GM19455 (cell line): Measurements from ENCODE around the gene ACAD10.

Experiments
- ATAC-seq: cut with Tn5 transposase; IDR thresholded peaks from one replicate; pipeline ENCODE4 v1.9.1; 2021; ENCODE audit not compliant: unreplicated experiment

ACAD10 gene

DNA sequence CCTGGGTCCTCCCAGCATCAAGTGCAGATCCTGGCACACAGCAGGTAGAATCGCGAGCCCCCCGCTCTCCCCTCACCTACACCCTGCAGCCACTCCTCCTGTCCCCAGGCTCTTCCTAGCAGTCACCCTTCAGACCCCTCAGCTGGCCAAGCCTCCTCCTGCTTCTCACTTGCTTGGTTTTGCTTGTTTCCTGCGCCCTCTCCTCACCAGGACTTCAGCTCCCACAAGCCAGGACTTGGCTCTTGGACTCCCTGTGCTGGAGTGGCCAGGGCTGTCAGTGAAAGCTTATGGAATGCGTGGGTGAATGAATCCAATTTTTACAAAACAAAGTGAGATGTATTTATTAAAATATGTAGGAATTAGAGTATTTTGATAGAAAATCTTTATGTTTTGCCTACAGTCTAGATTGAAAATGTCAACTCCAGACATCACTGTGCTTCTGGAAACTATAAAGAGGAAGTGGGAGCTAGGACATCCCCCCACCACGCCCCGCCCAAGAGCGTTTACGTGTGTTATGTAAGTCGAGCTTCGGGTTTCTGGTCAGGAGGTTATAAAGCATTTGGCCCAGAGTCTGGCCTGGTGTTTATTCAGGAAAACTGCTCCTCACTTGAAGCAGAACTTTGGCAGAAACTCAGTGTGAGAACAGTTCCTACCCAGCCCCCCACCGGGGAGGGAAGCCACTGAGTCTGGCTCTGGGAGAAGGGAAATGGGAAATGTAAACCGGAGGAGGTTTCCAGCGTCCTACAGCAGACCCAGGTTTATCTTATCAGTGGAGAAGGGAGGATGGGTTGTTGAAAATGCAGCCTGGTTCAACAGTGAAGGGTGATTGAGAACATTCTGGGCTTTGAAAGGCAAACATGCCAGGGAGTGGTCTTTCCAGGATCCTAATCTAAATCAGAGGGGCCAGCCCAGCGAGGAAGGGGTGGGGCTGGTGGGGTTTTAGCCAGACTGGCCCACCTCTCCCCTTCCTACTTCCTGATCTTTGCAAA is 89.6 kb downstream of the ACAD10 start:
- peak; percentile 71 for ATAC-seq

DNA sequence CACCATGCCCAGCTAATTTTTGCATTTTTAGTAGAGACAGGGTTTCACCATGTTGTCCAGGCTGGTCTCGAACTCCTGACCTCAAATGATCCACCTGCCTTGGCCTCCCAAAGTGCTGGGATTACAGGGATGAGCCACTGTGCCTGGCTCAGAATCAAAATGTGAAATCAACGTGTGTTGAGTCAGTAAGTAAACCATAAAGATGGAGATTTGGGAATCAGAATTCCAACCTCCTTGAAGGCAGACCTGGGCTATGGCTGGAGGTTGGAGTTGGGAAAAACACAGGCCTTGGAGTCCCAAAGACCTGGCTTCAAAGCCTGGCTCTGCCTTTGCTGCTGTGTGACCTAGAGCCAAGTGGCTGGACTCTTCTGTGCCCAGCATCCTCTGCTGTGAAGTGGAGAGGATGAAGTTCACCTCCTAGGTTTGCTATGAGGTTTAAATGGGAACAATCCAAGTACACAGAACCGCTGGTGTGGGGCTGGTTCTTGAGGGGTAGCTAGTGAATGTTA is 91.0 kb downstream of the ACAD10 start:
- ATAC-seq: no peak

DNA sequence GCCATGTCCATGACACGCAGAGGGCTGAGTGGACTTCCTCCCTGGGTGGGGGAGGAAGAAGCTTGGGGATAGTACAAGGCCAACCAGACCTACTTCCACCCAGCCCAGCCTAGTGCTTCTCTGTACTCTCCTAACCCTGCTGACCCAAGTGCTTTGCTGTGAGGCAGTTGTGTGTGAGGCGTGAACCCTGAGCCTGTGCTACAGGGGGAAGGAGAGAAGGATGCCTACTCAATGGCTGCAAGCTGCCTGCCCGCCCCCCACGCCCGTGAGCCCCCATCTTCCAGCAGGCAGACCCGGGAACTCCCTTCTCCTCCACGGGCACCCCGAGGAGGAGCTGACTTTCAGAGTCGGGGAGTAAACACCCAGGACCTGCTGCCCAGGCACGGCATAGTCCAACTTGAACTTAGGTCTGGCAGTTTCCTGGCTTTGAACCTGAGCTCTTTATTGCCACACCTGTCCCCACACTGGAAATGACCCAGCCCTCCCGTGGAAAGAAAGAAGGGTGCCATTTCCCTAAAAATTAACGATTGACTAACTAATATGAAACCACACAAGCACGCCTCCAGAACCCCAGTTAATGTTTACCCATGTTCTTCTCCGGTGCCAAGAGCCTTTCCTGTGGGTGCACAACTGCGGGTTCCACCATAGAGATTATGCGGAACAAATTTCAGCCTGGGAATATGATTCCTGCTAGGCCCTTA is 91.6 kb downstream of the ACAD10 start:
- ATAC-seq: no peak

DNA sequence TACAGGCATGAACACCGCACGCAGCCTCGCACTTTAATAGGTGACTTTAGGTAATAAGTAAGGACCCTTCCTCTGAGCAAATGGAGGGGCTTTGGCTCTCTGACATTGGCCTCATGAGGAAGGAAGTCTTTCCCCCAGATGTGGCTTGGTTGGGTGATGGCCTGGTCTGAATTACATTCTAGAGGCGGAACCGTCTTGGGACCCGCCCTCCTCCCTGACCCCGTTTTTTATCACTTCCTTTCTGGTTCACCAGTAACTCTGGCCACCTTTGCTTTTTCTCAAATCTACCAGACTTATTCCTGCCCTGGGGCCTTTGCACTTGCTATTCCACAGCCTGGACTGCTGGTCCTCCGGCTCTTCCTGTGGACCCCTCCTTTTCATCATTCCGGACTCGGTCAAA is 94.3 kb downstream of the ACAD10 start:
- ATAC-seq: no peak

DNA sequence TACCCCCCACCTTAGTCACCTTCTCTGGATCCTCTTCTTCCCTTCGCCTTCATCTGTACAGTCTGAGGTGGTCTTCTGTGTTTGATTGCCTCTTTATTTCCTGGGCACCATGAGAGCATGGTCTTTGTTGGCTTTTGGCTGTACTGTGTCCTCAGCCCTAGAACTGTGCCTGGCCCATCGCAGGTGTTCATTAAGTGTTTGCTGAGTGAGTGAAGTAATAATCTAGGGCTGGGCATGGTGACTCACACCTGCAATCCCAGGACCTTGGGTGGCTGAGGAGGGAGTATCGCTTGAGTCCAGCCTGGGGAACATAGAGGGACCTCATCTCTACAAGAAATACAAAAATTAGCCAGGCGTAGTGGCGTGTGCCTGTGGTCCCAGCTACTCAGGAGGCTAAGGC is 94.8 kb downstream of the ACAD10 start:
- no peak for ATAC-seq

DNA sequence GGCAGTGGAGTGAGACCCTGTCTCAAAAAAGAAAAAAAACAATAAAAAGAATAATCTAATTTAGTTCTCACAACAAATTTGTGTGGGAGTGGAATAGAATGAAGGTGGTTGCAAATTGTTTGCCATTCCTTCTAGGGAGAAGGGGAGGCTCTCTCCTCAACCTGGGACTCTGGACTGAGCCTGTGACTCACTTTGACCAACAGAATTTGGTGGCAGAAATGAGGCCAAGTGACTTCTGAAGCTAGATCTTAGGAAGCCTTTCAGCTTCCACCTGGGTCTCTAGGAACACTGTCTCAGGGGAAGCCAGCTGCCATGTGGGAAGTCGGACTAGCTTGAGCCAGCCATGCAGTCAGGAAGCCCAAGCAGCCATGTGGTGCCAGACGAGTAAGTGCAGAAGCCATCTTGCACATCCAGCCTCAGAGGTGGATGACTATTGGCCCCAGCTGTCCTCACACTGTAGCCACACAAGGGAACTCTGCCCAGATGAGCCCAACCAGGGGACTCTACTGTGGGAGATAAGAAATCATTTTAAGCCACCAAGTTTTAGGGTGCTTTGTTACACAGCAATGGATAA is 95.3 kb downstream of the ACAD10 start:
- no peak for ATAC-seq

DNA sequence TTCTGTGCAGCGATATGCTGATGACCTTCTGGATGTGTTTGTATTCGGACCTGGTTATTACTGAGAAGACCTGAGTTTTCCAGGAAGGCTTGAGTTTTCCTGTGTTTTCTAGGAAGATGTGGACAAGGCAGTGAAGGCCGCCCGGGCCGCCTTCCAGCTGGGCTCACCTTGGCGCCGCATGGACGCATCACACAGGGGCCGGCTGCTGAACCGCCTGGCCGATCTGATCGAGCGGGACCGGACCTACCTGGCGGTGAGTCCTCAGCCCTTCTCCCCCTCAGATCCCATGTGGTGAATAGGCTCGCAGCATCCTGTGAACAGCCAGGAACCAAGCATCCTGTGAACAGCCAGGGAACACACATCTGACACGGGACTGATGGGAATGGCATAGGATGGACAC is 97.2 kb downstream of the ACAD10 start:
- no peak for ATAC-seq

DNA sequence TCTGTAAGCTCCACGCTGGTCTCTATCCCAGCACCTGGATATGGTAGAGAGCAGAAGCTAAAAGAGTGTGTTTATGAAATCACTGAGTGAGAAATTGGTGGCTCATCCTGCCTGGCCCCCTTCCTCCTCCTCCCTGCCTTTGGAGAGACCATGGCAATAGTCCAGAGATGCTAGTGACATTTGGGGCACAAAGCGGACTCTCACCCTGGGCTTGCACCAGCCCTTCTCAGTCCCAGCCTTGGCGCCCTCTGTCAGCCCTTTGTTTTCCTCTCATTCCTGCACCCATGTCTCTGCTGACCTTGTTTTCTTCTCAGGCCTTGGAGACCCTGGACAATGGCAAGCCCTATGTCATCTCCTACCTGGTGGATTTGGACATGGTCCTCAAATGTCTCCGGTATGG is 99.1 kb downstream of the ACAD10 start:
- ATAC-seq: no peak

DNA sequence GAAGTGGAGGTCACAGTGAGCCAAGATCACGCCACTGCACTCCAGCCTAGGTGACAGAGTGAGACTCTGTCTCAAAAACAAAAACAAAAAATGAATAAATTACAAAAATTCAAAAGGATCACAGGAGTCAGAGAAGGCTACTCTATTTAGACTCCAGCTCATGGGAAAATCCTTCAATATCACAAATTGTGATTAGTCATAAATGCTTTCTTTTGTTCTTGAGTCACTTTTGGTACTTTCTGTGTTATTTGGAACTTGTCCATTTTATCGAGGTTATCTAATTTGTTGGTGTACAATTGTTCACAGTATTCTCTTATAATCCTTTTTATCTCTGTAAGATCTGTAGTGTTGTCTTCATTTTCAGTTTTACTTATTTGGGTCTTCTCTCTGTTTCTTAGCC is 99.8 kb downstream of the ACAD10 start:
- ATAC-seq: no peak

DNA sequence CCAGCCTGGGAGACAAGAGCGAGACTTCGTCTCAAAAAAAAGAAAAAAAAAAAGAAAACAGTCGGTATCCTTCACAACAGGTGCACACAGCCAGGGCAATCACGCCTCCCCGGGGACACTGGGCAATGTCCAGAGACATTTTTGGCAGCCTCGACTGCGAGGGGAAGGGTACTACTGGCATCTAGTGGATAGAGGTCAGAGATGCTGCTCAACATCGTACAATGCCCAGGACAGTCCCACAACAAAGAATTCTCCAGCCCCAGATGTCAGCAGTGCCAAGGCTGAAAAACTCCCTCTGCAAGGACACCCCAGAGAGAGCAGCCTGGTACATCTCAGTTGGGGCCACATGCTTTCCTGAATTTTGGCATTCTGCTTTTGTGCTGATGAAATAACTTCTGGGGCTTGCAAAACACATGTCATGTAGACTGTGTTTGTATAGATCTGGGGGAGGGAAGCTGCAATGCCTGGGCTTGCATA is 102.4 kb downstream of the ACAD10 start:
- no peak for ATAC-seq

DNA sequence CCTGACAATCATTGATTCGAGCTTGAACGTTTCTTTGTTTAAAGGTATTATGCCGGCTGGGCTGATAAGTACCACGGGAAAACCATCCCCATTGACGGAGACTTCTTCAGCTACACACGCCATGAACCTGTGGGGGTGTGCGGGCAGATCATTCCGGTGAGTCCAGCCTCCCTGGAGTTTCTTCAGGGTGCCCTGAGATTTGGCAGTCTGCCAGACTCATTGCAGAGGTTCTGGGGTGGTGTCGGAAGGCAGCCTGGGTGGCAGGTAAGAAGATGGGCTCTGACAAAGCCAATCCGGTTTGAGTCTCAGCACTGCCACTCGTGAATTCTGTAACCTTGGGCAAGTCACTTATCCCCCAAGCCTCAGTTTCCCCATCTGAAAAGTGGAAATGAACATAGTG is 103.9 kb downstream of the ACAD10 start:
- ATAC-seq: no peak

DNA sequence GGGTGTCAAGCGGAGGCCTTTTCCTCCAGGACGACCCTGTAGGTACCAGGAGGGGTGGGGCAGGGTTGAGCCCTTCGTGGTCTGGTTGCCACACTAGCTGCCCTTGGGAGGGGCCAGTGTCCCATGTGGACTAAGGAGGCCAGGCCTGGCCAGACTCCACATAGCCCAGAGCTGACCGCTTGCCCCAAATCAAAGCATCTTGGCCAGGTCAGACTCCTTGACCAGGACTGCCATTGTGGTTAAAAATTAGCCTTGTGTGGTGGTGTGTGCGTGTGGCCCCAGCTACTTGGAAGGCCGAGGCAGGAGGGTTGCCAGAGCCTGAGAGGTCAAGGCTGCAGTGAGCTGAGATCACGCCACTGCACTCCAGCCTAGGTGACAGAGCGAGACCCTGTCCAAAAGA is 105.7 kb downstream of the ACAD10 start:
- no peak for ATAC-seq

DNA sequence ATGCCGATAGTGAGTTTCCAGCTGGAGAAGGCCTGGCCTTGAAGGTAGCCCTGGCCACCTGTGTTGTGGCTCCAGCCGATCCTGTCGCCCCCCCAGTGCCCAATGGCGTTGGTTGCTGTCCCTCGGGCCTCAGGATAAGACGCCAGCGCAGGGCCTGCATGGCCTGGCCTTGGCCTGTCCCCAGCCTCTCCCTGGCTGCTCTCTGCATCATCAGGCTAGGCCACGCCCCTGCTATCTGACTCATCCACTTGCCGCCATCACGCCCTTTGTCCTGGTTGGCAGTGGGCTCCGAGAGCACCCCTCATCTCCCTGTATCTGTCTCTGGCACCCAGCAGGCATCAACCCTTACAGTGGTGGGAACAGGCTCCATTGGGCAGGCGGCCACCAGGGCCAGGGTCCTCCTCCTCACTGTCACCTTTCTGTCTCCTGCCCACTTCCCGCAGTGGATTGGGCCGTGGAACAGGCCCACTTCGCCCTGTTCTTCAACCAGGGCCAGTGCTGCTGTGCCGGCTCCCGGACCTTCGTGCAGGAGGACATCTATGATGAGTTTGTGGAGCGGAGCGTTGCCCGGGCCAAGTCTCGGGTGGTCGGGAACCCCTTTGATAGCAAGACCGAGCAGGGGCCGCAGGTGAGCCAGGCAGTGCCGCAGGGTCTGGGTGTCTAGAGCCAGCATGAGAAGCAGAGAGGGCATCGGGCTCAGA is 106.5 kb downstream of the ACAD10 start:
- ATAC-seq: no peak

DNA sequence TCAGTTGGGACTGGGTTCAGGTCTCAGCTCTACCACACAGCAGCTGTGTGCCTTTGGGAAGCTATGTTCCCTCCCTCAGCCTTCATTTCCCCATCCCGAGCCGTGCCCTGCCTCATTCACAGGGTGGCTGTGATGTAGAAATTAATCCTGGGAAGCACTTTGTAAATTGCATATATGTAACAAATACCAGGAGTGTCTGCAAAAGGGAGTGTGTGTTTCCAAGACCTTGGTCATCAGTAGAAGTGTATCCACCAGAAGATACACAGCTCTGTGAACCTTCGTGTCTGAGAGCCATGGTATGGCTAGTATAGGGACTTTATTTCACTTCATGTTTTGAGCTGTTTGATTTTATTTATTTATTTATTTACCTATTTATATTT is 107.0 kb downstream of the ACAD10 start:
- ATAC-seq: no peak

DNA sequence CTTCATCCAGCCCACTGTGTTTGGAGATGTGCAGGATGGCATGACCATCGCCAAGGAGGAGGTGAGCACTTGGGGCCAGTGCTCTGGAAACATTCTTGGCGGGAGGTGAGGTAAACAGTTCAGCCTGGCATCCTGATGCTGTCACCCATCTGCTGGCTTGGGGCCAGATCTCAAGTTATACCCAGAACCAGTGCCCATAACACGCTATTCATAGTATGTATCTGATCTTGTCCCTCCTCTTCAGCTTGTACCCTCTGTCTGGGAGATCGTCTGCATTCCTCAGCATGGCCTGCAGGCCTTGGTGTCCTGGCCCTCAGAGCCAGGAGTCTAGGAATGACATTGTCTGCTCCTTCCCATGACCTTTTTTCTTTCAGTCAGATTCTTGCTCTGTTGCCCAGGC is 112.3 kb downstream of the ACAD10 start:
- ATAC-seq: no peak

DNA sequence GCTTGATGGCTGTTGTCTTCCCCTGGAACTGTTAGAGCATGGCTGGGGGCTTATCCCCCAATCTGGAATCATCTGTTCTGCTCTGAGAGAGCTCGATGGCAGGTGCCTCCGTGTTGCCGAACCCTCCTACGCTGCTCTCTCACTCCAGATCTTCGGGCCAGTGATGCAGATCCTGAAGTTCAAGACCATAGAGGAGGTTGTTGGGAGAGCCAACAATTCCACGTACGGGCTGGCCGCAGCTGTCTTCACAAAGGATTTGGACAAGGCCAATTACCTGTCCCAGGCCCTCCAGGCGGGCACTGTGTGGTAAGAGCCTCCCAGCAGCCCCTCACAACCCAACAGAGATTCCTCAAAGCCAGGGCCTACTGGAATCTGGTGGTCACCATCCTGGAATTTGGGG is 113.9 kb downstream of the ACAD10 start:
- no peak for ATAC-seq

DNA sequence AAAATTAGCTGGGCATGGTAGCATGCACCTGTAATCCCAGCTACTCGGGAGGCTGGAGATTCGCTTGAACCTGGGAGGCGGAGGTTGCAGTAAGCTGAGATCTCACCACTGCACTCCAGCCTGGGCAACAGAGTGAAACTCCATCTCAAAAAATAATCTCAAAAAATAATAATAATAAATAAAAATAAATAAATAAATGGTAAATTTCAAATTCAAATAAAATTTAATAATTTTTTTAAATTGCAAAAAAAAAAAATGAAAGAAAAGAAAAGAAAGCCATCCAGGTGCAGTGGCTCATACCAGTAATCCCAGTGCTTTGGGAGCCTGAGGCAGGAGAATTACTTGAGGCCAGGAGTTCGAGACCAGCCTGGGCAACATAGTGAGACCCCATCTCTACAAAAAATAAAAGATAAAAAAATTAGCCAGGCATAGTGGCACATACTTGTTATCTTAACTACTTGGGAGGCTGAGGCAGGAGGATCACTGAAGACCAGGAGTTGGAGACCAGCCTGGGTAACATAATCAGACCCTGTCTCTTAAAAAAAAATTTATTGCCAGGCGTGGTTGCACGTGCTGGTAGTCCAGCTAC is 117.3 kb downstream of the ACAD10 start:
- no peak for ATAC-seq

DNA sequence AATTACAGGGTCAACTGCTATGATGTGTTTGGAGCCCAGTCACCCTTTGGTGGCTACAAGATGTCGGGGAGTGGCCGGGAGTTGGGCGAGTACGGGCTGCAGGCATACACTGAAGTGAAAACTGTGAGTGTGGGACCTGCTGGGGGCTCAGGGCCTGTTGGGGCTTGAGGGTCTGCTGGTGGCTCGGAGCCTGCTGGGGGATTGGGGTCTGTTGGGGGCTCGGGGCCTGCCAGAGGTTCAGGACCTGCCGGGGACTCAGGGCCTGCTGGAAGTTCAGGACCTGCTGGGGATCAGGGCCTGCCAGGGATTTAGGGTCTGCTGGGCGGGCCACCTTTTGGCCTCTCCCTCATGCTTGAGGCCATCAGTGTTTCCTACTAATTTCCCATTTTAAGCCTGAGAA is 118.0 kb downstream of the ACAD10 start:
- ATAC-seq: no peak

DNA sequence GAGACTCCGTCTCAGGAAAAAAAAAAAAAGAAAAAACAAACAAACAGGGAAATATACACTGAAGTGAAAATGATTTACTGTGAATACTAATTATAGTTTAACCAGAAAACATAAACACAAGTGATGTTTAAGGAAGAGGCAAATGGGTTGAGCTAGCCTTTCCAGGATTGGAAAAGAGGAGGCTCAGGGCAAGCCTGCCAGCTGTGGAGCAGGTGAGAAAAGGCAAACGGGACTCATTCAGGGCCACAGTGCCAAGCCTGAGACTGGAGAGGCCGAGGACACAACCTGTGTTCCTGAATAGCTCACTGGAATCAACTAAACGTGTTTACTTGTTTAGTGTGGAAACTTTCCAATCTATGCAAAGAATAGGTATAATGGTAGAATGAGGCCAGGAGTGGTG is 120.5 kb downstream of the ACAD10 start:
- ATAC-seq: no peak
